ENCODE results near the gene MYO5A.

Gene MYO5A

DNA sequence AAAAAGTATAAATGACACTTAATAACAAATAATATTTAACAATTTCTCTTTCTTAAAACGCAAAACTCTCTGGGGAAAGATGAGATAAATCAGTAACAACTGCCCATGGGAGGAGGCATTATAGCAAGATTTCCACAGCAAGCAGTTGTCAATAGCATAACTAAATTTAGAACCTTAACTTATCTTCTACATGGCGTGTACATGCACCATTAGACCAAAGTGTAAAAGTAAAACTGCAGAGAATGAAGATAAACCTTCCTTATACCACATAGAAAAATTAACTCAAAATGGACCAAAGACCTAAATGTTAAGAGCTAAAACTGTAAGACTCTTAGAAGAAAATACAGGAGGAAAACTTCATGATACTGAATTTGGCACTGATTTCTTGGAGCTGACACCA is 39.9 kb downstream of the MYO5A start:
- H3K4me1 ChIP-seq (ENCODE audit: control insufficient read depth, insufficient read depth, low read length), result no peaks in the 10 kb centered on the region
- no peak overlapping the region for H3K9ac ChIP-seq (ENCODE audit: low read length in 2 of 2)
- H3K27me3 ChIP-seq (ENCODE audit: control insufficient read depth in 1 of 2, insufficient read depth in 2 of 2, low read length in 2 of 2), result no peaks in the 10 kb centered on the region
- H3K4me3 ChIP-seq (ENCODE audit: low read length in 2 of 2), result no peak overlapping the region
- no peaks in the 10 kb centered on the region for H3K36me3 ChIP-seq (ENCODE audit: control insufficient read depth in 2 of 2, insufficient read depth in 2 of 2, low read length in 2 of 2)
- H3K9me3 ChIP-seq (ENCODE audit: control insufficient read depth in 2 of 2, low read length in 2 of 2), result no peaks in the 10 kb centered on the region
- H3K27ac ChIP-seq (ENCODE audit: low read length), result no peak overlapping the region

DNA sequence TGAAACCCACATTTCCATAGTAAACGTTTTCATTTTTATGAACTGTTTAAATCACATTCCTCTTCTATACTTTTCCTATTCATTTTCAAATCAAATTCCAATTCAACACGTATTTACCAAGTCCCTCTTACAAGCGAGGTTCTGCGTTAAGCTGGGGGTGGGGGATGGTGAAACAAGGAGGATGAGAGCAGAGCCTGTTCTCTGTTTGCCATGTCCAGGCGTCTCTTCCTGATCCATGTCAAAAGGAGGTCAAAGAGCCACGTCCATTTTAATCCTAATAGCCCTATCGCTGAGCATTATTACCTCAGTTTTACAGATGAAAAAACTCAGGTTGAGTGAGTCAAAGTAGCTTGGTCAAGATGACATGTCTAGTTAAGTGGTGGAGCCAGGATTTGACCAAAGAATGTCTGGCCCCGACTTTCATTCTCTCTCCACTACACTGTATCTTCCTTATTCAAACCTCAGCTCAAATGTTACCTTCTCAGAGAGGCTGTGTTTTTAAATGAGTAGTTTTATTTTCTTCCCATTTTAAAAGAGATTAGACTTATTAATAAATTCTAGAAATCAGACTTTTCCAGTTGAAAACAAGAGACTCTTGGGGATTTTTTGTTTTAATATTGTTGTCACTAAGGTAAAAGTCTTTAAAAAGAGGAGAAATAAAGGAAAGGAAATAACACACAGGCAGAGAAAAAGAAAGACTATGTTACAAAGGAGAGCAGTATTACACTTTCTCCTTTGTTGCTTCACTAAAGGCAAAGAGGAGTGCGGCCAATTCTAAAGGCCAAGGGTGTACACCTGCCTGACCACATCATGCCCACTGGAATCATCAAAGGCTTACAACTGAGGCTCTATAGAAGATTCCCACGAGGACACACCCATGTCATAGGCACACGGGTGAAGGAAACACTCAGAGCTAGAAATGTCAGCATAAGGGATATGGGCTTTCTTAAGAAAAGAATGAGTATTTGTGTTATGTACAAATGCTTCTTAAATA is 42.4 kb downstream of the MYO5A start:
- H3K27me3 ChIP-seq (ENCODE audit: control insufficient read depth in 1 of 2, insufficient read depth in 2 of 2, low read length in 2 of 2), result no peaks in the 10 kb centered on the region
- no peaks in the 10 kb centered on the region for H3K9me3 ChIP-seq (ENCODE audit: control insufficient read depth in 2 of 2, low read length in 2 of 2)
- no peak overlapping the region for H3K27ac ChIP-seq (ENCODE audit: low read length)
- no peaks in the 10 kb centered on the region for H3K36me3 ChIP-seq (ENCODE audit: control insufficient read depth in 2 of 2, insufficient read depth in 2 of 2, low read length in 2 of 2)
- H3K4me3 ChIP-seq (ENCODE audit: low read length in 2 of 2), result no peak overlapping the region
- no peaks in the 10 kb centered on the region for H3K4me1 ChIP-seq (ENCODE audit: control insufficient read depth, insufficient read depth, low read length)
- no peak overlapping the region for H3K9ac ChIP-seq (ENCODE audit: low read length in 2 of 2)

GRCh38 chr15:52485290-52485689 is 43.4 kb downstream of the MYO5A start:
- Histone ChIP-seq H3K4me1 (ENCODE audit: control insufficient read depth, insufficient read depth, low read length) (no peaks in the 10 kb centered on the region), H3K9me3 (ENCODE audit: control insufficient read depth in 2 of 2, low read length in 2 of 2) (no peaks in the 10 kb centered on the region), H3K27ac (ENCODE audit: low read length) (no peak overlapping the region), H3K9ac (ENCODE audit: low read length in 2 of 2) (no peak overlapping the region), H3K4me3 (ENCODE audit: low read length in 2 of 2) (no peak overlapping the region), H3K27me3 (ENCODE audit: control insufficient read depth in 1 of 2, insufficient read depth in 2 of 2, low read length in 2 of 2) (no peaks in the 10 kb centered on the region), H3K36me3 (ENCODE audit: control insufficient read depth in 2 of 2, insufficient read depth in 2 of 2, low read length in 2 of 2) (no peaks in the 10 kb centered on the region)

GRCh38 chr15:52483707-52484106 is 45.0 kb downstream of the MYO5A start:
- no peaks in the 10 kb centered on the region for H3K4me1 ChIP-seq (ENCODE audit: control insufficient read depth, insufficient read depth, low read length)
- no peaks in the 10 kb centered on the region for H3K36me3 ChIP-seq (ENCODE audit: control insufficient read depth in 2 of 2, insufficient read depth in 2 of 2, low read length in 2 of 2)
- no peak overlapping the region for H3K9ac ChIP-seq (ENCODE audit: low read length in 2 of 2)
- H3K4me3 ChIP-seq (ENCODE audit: low read length in 2 of 2), result no peak overlapping the region
- H3K27ac ChIP-seq (ENCODE audit: low read length), result no peak overlapping the region
- H3K27me3 ChIP-seq (ENCODE audit: control insufficient read depth in 1 of 2, insufficient read depth in 2 of 2, low read length in 2 of 2), result no peaks in the 10 kb centered on the region
- no peaks in the 10 kb centered on the region for H3K9me3 ChIP-seq (ENCODE audit: control insufficient read depth in 2 of 2, low read length in 2 of 2)

GRCh38 chr15:52481915-52482314 is 46.8 kb downstream of the MYO5A start:
- no peak overlapping the region for H3K27ac ChIP-seq (ENCODE audit: low read length)
- no peak overlapping the region for H3K9ac ChIP-seq (ENCODE audit: low read length in 2 of 2)
- H3K36me3 ChIP-seq (ENCODE audit: control insufficient read depth in 2 of 2, insufficient read depth in 2 of 2, low read length in 2 of 2), result no peaks in the 10 kb centered on the region
- no peaks in the 10 kb centered on the region for H3K27me3 ChIP-seq (ENCODE audit: control insufficient read depth in 1 of 2, insufficient read depth in 2 of 2, low read length in 2 of 2)
- H3K4me3 ChIP-seq (ENCODE audit: low read length in 2 of 2), result no peak overlapping the region
- no peaks in the 10 kb centered on the region for H3K4me1 ChIP-seq (ENCODE audit: control insufficient read depth, insufficient read depth, low read length)
- no peaks in the 10 kb centered on the region for H3K9me3 ChIP-seq (ENCODE audit: control insufficient read depth in 2 of 2, low read length in 2 of 2)

DNA sequence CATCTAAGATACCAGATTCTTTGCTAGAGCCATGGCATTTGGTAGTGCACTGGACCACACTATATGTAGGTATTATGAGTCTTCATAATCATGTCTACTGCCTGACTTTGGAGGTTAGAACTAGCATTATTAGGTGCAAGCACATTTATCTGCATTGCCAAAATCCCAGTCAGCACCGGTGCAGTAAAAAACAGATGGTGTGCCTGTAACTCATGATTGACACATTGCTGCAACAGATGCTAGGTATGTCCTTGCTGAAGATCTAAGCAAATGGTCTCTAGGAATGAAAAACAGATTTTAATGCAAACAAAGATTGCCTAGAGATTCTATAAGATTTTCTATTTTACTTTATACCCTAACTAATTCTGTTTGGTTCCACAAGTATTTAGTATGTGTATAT is 47.7 kb downstream of the MYO5A start:
- Histone ChIP-seq H3K36me3 (ENCODE audit: control insufficient read depth in 2 of 2, insufficient read depth in 2 of 2, low read length in 2 of 2) (no peaks in the 10 kb centered on the region), H3K4me1 (ENCODE audit: control insufficient read depth, insufficient read depth, low read length) (no peaks in the 10 kb centered on the region), H3K9ac (ENCODE audit: low read length in 2 of 2) (no peak overlapping the region), H3K9me3 (ENCODE audit: control insufficient read depth in 2 of 2, low read length in 2 of 2) (no peaks in the 10 kb centered on the region), H3K27ac (ENCODE audit: low read length) (no peak overlapping the region), H3K4me3 (ENCODE audit: low read length in 2 of 2) (no peak overlapping the region), H3K27me3 (ENCODE audit: control insufficient read depth in 1 of 2, insufficient read depth in 2 of 2, low read length in 2 of 2) (no peaks in the 10 kb centered on the region)

DNA sequence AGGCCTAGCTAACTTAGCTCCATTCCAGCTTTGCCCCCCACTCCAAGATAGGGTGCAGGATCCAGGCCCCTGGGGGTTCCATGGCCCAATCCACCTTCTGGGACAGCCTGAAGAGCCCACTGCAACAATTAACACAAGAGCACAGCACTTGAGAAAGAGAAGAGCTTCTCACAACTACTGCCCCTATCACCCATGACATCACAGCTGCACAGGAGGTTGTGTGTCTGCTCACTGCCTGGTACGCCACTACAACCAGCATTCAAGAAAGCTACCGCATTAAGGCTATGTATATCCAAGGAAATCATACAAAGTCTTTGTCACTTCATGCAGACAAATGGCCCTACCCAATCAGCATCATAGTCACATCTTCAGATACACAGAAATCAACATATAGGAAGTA is 62.0 kb downstream of the MYO5A start:
- Histone ChIP-seq H3K27me3 (ENCODE audit: control insufficient read depth in 1 of 2, insufficient read depth in 2 of 2, low read length in 2 of 2) (no peaks in the 10 kb centered on the region), H3K9ac (ENCODE audit: low read length in 2 of 2) (no peak overlapping the region), H3K9me3 (ENCODE audit: control insufficient read depth in 2 of 2, low read length in 2 of 2) (peaks cover 0 to 7% of the 10 kb centered on the region in 2 donors), H3K4me1 (ENCODE audit: control insufficient read depth, insufficient read depth, low read length) (no peaks in the 10 kb centered on the region), H3K36me3 (ENCODE audit: control insufficient read depth in 2 of 2, insufficient read depth in 2 of 2, low read length in 2 of 2) (no peaks in the 10 kb centered on the region), H3K27ac (ENCODE audit: low read length) (no peak overlapping the region), H3K4me3 (ENCODE audit: low read length in 2 of 2) (no peak overlapping the region)

- Histone ChIP-seq H3K9ac (ENCODE audit: low read length in 2 of 2) (no peak overlapping the region), H3K4me3 (ENCODE audit: low read length in 2 of 2) (no peak overlapping the region), H3K9me3 (ENCODE audit: control insufficient read depth in 2 of 2, low read length in 2 of 2) (peaks cover 0 to 7% of the 10 kb centered on the region in 2 donors), H3K4me1 (ENCODE audit: control insufficient read depth, insufficient read depth, low read length) (no peaks in the 10 kb centered on the region), H3K27me3 (ENCODE audit: control insufficient read depth in 1 of 2, insufficient read depth in 2 of 2, low read length in 2 of 2) (no peaks in the 10 kb centered on the region), H3K27ac (ENCODE audit: low read length) (no peak overlapping the region), H3K36me3 (ENCODE audit: control insufficient read depth in 2 of 2, insufficient read depth in 2 of 2, low read length in 2 of 2) (no peaks in the 10 kb centered on the region)
Measured at GRCh38 chr15:52466134-52466701, 62.5 kb downstream of the MYO5A start.

- Histone ChIP-seq H3K9ac (ENCODE audit: low read length in 2 of 2) (no peak overlapping the region), H3K36me3 (ENCODE audit: control insufficient read depth in 2 of 2, insufficient read depth in 2 of 2, low read length in 2 of 2) (no peaks in the 10 kb centered on the region), H3K9me3 (ENCODE audit: control insufficient read depth in 2 of 2, low read length in 2 of 2) (peaks cover 0 to 7% of the 10 kb centered on the region in 2 donors), H3K4me1 (ENCODE audit: control insufficient read depth, insufficient read depth, low read length) (no peaks in the 10 kb centered on the region), H3K27ac (ENCODE audit: low read length) (no peak overlapping the region), H3K4me3 (ENCODE audit: low read length in 2 of 2) (no peak overlapping the region), H3K27me3 (ENCODE audit: control insufficient read depth in 1 of 2, insufficient read depth in 2 of 2, low read length in 2 of 2) (no peaks in the 10 kb centered on the region)
Measured at GRCh38 chr15:52464478-52464877, 64.2 kb downstream of the MYO5A start.

DNA sequence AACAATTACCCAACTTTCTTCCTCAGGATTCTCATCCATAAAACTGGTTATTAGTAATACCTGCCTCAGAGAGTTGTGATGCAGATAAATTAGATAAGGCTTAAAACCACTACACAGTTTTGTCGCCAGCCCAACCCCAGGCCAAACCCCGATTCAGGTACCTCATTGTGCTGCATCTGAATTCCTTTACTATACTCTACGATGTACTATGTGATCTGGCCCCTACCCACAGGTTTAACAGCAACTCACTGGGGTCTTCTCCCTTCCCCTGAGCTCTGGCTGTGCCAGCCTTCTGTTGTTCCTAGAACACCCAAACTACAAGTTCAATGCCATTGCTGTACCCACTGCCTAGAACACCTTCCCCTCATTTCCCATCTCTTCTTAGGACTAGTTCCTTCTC is 64.6 kb downstream of the MYO5A start:
- H3K4me1 ChIP-seq (ENCODE audit: control insufficient read depth, insufficient read depth, low read length), result no peaks in the 10 kb centered on the region
- H3K9ac ChIP-seq (ENCODE audit: low read length in 2 of 2), result no peak overlapping the region
- H3K27ac ChIP-seq (ENCODE audit: low read length), result no peak overlapping the region
- H3K9me3 ChIP-seq (ENCODE audit: control insufficient read depth in 2 of 2, low read length in 2 of 2), result peaks cover 0 to 7% of the 10 kb centered on the region in 2 donors
- no peaks in the 10 kb centered on the region for H3K27me3 ChIP-seq (ENCODE audit: control insufficient read depth in 1 of 2, insufficient read depth in 2 of 2, low read length in 2 of 2)
- H3K4me3 ChIP-seq (ENCODE audit: low read length in 2 of 2), result no peak overlapping the region
- H3K36me3 ChIP-seq (ENCODE audit: control insufficient read depth in 2 of 2, insufficient read depth in 2 of 2, low read length in 2 of 2), result no peaks in the 10 kb centered on the region

- Histone ChIP-seq H3K4me1 (ENCODE audit: control insufficient read depth, insufficient read depth, low read length) (no peaks in the 10 kb centered on the region), H3K36me3 (ENCODE audit: control insufficient read depth in 2 of 2, insufficient read depth in 2 of 2, low read length in 2 of 2) (no peaks in the 10 kb centered on the region), H3K27me3 (ENCODE audit: control insufficient read depth in 1 of 2, insufficient read depth in 2 of 2, low read length in 2 of 2) (no peaks in the 10 kb centered on the region), H3K9me3 (ENCODE audit: control insufficient read depth in 2 of 2, low read length in 2 of 2) (peaks cover 0 to 7% of the 10 kb centered on the region in 2 donors), H3K27ac (ENCODE audit: low read length) (no peak overlapping the region), H3K9ac (ENCODE audit: low read length in 2 of 2) (no peak overlapping the region), H3K4me3 (ENCODE audit: low read length in 2 of 2) (no peak overlapping the region)
Measured at GRCh38 chr15:52463638-52464037, 65.0 kb downstream of the MYO5A start.
